Measurements from ENCODE around the gene KIF16B.

DNA sequence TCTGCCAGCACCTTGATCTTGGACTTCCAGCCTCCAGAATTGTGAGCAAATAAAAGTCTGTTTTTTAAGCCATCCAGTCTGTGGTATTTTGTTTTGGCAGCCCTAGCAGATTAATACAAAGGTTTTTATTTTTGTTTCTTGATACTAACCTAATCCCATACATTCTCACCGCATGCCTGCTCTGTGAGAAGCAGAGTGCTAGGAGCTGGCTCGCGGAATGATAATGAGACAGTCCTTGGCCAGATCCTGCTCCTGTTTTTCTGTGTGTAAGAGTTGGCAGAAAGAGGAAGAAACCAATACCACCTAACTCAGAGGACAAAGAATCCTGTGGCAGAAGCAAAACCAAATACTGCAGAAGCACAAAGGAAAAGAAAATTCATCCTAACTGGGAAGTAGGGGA, 82.6 kb downstream of the KIF16B start:
- TF ChIP-seq, protein P1, sequence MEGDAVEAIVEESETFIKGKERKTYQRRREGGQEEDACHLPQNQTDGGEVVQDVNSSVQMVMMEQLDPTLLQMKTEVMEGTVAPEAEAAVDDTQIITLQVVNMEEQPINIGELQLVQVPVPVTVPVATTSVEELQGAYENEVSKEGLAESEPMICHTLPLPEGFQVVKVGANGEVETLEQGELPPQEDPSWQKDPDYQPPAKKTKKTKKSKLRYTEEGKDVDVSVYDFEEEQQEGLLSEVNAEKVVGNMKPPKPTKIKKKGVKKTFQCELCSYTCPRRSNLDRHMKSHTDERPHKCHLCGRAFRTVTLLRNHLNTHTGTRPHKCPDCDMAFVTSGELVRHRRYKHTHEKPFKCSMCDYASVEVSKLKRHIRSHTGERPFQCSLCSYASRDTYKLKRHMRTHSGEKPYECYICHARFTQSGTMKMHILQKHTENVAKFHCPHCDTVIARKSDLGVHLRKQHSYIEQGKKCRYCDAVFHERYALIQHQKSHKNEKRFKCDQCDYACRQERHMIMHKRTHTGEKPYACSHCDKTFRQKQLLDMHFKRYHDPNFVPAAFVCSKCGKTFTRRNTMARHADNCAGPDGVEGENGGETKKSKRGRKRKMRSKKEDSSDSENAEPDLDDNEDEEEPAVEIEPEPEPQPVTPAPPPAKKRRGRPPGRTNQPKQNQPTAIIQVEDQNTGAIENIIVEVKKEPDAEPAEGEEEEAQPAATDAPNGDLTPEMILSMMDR (IDR thresholded peaks at IDR 0.05) = no peak
- no peak for TF ChIP-seq POLR2AphosphoS5 (IDR thresholded peaks at IDR 0.05)

Measured in breast epithelium (tissue), 3 donors.